ENCODE data around the gene FLYWCH2.

The FLYWCH2 gene

DNA sequence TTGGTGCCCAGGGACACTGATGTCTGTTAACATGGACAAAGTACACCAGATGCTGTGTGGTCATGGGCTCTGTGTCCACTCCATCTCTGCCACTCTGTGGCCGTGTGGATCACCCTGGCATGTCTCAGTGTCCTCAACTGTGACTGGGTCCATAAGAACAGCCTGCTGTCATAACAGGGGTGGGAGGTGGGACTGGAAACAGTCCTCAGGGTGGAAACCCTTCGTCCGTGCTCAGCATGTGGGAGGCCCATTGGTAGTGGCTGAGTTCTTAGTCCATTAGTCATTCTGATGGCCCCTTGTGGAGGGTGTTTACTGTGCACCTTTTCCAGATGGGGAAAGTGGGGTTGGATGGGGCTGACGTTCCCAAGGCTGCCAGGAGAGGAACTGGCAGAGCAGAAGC, 12.8 kb downstream of the FLYWCH2 start:
- Histone ChIP-seq H3K4me3 (ENCODE audit: extremely low read depth, insufficient read depth, low read length, poor library complexity, severe bottlenecking) (no peak overlapping the region), H3K27ac (ENCODE audit: low read depth, low read length, severe bottlenecking) (no peak overlapping the region), H3K9me3 (ENCODE audit: control insufficient read depth, low read length) (no peaks in the 10 kb centered on the region), H3K36me3 (ENCODE audit: control insufficient read depth, insufficient read depth, low read length) (no peaks in the 10 kb centered on the region), H3K4me1 (ENCODE audit: control insufficient read depth, insufficient read depth, low read length, poor library complexity, severe bottlenecking) (peaks cover 10% of the 10 kb centered on the region)
- WGBS, 2 experiments (ENCODE audit: insufficient coverage in 2 of 2): 0% methylated on average over 1 of the region's 4 CpGs

- 93 to 94% methylated on average over 17 of the region's 19 CpGs for WGBS, 2 experiments (ENCODE audit: insufficient coverage in 2 of 2)
- no peak overlapping the region for H3K27ac ChIP-seq (ENCODE audit: low read depth, low read length, severe bottlenecking)
- H3K4me1 ChIP-seq (ENCODE audit: control insufficient read depth, insufficient read depth, low read length, poor library complexity, severe bottlenecking): peaks cover 10% of the 10 kb centered on the region
- H3K4me3 ChIP-seq (ENCODE audit: extremely low read depth, insufficient read depth, low read length, poor library complexity, severe bottlenecking): no peak overlapping the region
- H3K9me3 ChIP-seq (ENCODE audit: control insufficient read depth, low read length): no peaks in the 10 kb centered on the region
- H3K36me3 ChIP-seq (ENCODE audit: control insufficient read depth, insufficient read depth, low read length): no peaks in the 10 kb centered on the region
These were observed 13.5 kb downstream of the FLYWCH2 start for GRCh38 chr16:2896480-2897010.

GRCh38 chr16:2897110-2897509, 14.1 kb downstream of the FLYWCH2 start:
- Histone ChIP-seq H3K27ac (ENCODE audit: low read depth, low read length, severe bottlenecking) (no peak overlapping the region), H3K36me3 (ENCODE audit: control insufficient read depth, insufficient read depth, low read length) (no peaks in the 10 kb centered on the region), H3K4me3 (ENCODE audit: extremely low read depth, insufficient read depth, low read length, poor library complexity, severe bottlenecking) (no peak overlapping the region), H3K9me3 (ENCODE audit: control insufficient read depth, low read length) (no peaks in the 10 kb centered on the region), H3K4me1 (ENCODE audit: control insufficient read depth, insufficient read depth, low read length, poor library complexity, severe bottlenecking) (peaks cover 10% of the 10 kb centered on the region)
- WGBS, 2 experiments (ENCODE audit: insufficient coverage in 2 of 2): 97 to 98% methylated on average over 4 to 5 of the region's 7 CpGs

DNA sequence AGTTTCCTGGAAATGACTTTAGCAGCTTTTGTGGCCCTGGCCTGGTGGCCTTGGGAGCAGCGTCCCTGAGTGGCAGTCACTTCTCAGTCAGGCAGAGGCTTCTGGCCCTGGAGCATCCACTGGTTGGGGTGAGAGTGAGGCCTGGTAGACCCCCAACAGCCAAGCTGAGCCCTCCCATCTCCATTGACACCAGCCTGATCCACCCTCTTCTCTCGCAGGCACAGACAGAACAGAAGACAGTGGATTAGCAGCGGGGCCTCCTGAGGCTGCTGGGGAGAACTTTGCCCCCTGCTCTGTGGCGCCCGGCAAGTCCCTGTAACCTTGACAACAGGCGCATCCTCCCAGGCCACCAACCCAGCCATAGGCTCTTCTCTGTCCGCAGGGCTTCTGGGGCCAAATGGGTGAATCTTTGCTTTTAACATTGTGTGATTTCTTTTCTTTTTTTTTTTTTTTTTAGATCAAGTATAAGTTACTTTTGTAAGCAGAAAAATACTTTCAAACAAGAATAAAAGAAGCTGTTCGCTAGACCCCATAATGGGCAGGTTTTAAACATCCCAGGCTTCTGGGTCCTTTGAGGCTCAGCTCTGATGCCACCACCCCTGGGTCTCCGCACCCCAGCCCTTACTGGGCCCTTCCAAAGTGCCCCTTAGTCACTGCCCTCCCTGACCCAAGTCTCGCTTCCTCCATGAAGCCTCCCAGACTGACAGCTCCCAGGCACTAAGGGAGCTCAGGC, 16.0 kb downstream of the FLYWCH2 start:
- H3K9me3 ChIP-seq (ENCODE audit: control insufficient read depth, low read length): no peaks in the 10 kb centered on the region
- H3K4me3 ChIP-seq (ENCODE audit: extremely low read depth, insufficient read depth, low read length, poor library complexity, severe bottlenecking): no peak overlapping the region
- peaks cover 13% of the 10 kb centered on the region for H3K4me1 ChIP-seq (ENCODE audit: control insufficient read depth, insufficient read depth, low read length, poor library complexity, severe bottlenecking)
- 86 to 93% methylated on average over 6 to 7 of the region's 10 CpGs for WGBS, 2 experiments (ENCODE audit: insufficient coverage in 2 of 2)
- H3K36me3 ChIP-seq (ENCODE audit: control insufficient read depth, insufficient read depth, low read length): no peaks in the 10 kb centered on the region
- H3K27ac ChIP-seq (ENCODE audit: low read depth, low read length, severe bottlenecking): no peak overlapping the region

GRCh38 chr16:2899564-2900072, 16.6 kb downstream of the FLYWCH2 start:
- Histone ChIP-seq H3K4me1 (ENCODE audit: control insufficient read depth, insufficient read depth, low read length, poor library complexity, severe bottlenecking) (peaks cover 13% of the 10 kb centered on the region), H3K27ac (ENCODE audit: low read depth, low read length, severe bottlenecking) (no peak overlapping the region), H3K4me3 (ENCODE audit: extremely low read depth, insufficient read depth, low read length, poor library complexity, severe bottlenecking) (no peak overlapping the region), H3K9me3 (ENCODE audit: control insufficient read depth, low read length) (no peaks in the 10 kb centered on the region), H3K36me3 (ENCODE audit: control insufficient read depth, insufficient read depth, low read length) (no peaks in the 10 kb centered on the region)
- WGBS, 2 experiments (ENCODE audit: insufficient coverage in 2 of 2): 96 to 98% methylated on average over 11 of the region's 13 CpGs

GRCh38 chr16:2900526-2901075, 17.6 kb downstream of the FLYWCH2 start:
- no peaks in the 10 kb centered on the region for H3K9me3 ChIP-seq (ENCODE audit: control insufficient read depth, low read length)
- H3K4me1 ChIP-seq (ENCODE audit: control insufficient read depth, insufficient read depth, low read length, poor library complexity, severe bottlenecking): peaks cover 6% of the 10 kb centered on the region
- WGBS, 2 experiments (ENCODE audit: insufficient coverage in 2 of 2): 90 to 95% methylated on average over 12 to 13 of the region's 15 CpGs
- no peak overlapping the region for H3K4me3 ChIP-seq (ENCODE audit: extremely low read depth, insufficient read depth, low read length, poor library complexity, severe bottlenecking)
- no peaks in the 10 kb centered on the region for H3K36me3 ChIP-seq (ENCODE audit: control insufficient read depth, insufficient read depth, low read length)
- no peak overlapping the region for H3K27ac ChIP-seq (ENCODE audit: low read depth, low read length, severe bottlenecking)

- no peak overlapping the region for H3K4me3 ChIP-seq (ENCODE audit: extremely low read depth, insufficient read depth, low read length, poor library complexity, severe bottlenecking)
- no peaks in the 10 kb centered on the region for H3K36me3 ChIP-seq (ENCODE audit: control insufficient read depth, insufficient read depth, low read length)
- H3K9me3 ChIP-seq (ENCODE audit: control insufficient read depth, low read length): no peaks in the 10 kb centered on the region
- no peak overlapping the region for H3K27ac ChIP-seq (ENCODE audit: low read depth, low read length, severe bottlenecking)
- 87 to 97% methylated on average over 5 to 6 of the region's 9 CpGs for WGBS, 2 experiments (ENCODE audit: insufficient coverage in 2 of 2)
- peaks cover 3% of the 10 kb centered on the region for H3K4me1 ChIP-seq (ENCODE audit: control insufficient read depth, insufficient read depth, low read length, poor library complexity, severe bottlenecking)
These were observed 19.5 kb downstream of the FLYWCH2 start for GRCh38 chr16:2902337-2903130.

GRCh38 chr16:2904100-2904921, 21.3 kb downstream of the FLYWCH2 start:
- Histone ChIP-seq H3K27ac (ENCODE audit: low read depth, low read length, severe bottlenecking) (peak overlapping the region; percentile 45), H3K9me3 (ENCODE audit: control insufficient read depth, low read length) (no peaks in the 10 kb centered on the region), H3K36me3 (ENCODE audit: control insufficient read depth, insufficient read depth, low read length) (no peaks in the 10 kb centered on the region), H3K4me3 (ENCODE audit: extremely low read depth, insufficient read depth, low read length, poor library complexity, severe bottlenecking) (peak overlapping the region; percentile 71), H3K4me1 (ENCODE audit: control insufficient read depth, insufficient read depth, low read length, poor library complexity, severe bottlenecking) (peaks cover 3% of the 10 kb centered on the region)
- WGBS, 2 experiments (ENCODE audit: insufficient coverage in 2 of 2): 6 to 7% methylated on average over 43 to 47 of the region's 62 CpGs

DNA sequence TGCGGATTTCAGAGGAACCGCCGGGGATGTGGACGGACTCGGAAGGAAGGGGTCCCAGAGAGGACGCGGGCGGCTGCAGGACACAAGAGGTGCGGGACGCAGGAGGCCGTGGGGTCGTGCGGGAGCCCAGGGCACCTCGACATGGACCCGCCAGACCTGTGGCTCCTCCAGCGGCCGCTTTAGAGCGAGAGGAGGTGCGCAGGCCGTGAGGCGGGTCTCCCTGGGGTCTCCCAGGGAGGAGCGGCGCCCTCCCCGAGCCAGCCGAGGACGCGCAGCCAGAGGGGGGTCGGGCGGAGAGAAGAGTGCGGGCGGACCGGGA, 21.9 kb downstream of the FLYWCH2 start:
- Histone ChIP-seq H3K36me3 (ENCODE audit: control insufficient read depth, insufficient read depth, low read length) (no peaks in the 10 kb centered on the region), H3K4me1 (ENCODE audit: control insufficient read depth, insufficient read depth, low read length, poor library complexity, severe bottlenecking) (peaks cover 3% of the 10 kb centered on the region), H3K9me3 (ENCODE audit: control insufficient read depth, low read length) (no peaks in the 10 kb centered on the region), H3K27ac (ENCODE audit: low read depth, low read length, severe bottlenecking) (peak overlapping the region; percentile 25), H3K4me3 (ENCODE audit: extremely low read depth, insufficient read depth, low read length, poor library complexity, severe bottlenecking) (peak overlapping the region; percentile 71)
- WGBS, 2 experiments (ENCODE audit: insufficient coverage in 2 of 2): 1 to 2% methylated on average over 28 to 32 of the region's 32 CpGs

Data from mesodermal cell (in vitro differentiated cells).